GM12878 (cell line): ENCODE data around the gene EAF1.

Experiments
- EP300 ChIP-seq, 2 experiments: fragments of 150-350 bp in 1 of 2; IDR thresholded peaks; 2 replicates each; pipeline ENCODE4 v1.6.1; 2011 to 2012; ENCODE audit warnings: low read depth in 2 of 2, low read length in 2 of 2, borderline replicate concordance in 1 of 2, improper control_type of control experiment in 1 of 2, inconsistent platforms in 1 of 2; ENCODE audit not compliant: control insufficient read depth in 1 of 2
- HDAC2 ChIP-seq: fragments of 200-600 bp; sonication (generic); IDR thresholded peaks from 2 replicates; pipeline ENCODE4 v1.6.1; 2017
- JUND ChIP-seq: IDR thresholded peaks from 2 replicates; pipeline ENCODE4 v1.6.1; 2012; ENCODE audit warnings: low read depth, mild to moderate bottlenecking, low read length, improper control_type of control experiment, moderate library complexity
- RFX5 ChIP-seq: IDR thresholded peaks from 2 replicates; pipeline ENCODE4 v1.6.1; 2011; ENCODE audit warnings: low read depth, low read length, improper control_type of control experiment
- STAT1 ChIP-seq: fragments of 450-650 bp; conservative IDR thresholded peaks from 2 replicates; pipeline ENCODE4 v1.6.1; 2014; ENCODE audit warnings: antibody characterized with exemption, mild to moderate bottlenecking
- TF ChIP-seq, protein P1 (sequence below): fragments of 450-650 bp; IDR thresholded peaks from 2 replicates; pipeline ENCODE4 v1.6.1; 2014; ENCODE audit warnings: mild to moderate bottlenecking
- TF ChIP-seq, protein P2 (sequence below): fragments of 150-350 bp; IDR thresholded peaks from 2 replicates; pipeline ENCODE4 v1.6.1; 2016; ENCODE audit warnings: low read depth, low read length
- TF ChIP-seq, protein P3 (sequence below), 3 experiments: IDR thresholded peaks in 2 of 3; conservative IDR thresholded peaks in 1 of 3; 2 replicates each; pipeline ENCODE4 v1.5.1; 2011; ENCODE audit warnings: low read depth in 3 of 3, low read length in 3 of 3, mild to moderate bottlenecking in 3 of 3, control low read depth in 2 of 3, moderate library complexity in 2 of 3, inconsistent platforms in 1 of 3, mixed read lengths in 1 of 3; ENCODE audit not compliant: control insufficient read depth in 2 of 3, insufficient read depth in 1 of 3; ENCODE audit errors: extremely low read depth in 1 of 3
- TF ChIP-seq, protein P4 (sequence below): fragments of 450-650 bp; IDR thresholded peaks from 2 replicates; pipeline ENCODE4 v1.6.1; 2017; ENCODE audit warnings: antibody characterized with exemption, mild to moderate bottlenecking, moderate library complexity

DNA sequence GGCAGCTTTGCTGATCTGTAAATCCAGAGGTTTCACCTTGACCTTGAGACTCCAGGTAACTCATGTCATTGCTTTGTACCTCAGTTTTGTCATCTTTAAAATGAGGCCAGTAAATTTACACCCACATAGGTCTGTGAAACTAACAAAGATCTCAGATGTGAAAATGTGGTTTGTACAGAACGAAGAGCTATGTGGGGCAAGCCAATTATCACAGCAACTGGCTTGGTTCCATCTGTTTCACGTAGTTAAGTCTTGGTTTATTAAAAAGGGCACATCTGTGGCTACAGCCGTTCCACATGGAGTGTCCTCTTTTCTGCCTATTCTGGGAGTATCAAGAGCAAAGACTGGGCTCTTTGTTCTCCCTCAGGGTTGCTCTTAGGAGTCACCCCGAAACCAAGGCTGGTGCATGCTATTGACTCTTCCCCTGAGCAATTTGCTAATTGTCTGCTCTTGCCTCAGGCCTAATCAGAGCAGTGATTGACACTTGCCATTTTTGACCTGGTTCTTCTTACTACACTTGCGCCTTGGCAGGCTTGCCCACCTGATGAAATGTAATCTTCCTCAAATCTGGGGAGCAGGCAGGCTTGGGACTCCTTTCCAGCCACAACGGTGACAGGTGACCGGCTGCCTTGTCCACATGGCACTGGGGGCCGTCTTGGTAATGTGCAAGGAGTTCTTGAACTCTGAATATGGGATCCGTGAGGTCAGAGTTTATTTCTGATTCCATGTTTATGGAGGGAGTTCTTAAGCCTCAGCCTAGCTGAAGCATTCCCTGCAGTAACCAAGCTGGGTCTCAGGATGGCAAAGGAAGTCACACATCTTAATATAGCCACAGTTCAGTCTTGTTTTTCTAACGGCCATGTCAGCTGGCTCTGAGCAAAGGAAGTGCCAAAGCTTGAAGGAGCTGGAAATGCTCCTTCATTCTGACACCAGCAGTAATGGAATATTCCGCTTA lies 40.1 kb downstream of the EAF1 start:
- TF ChIP-seq JUND (no peak), STAT1 (no peak), EP300 (IDR thresholded peaks at IDR 0.05; ENCODE audit: borderline replicate concordance in 1 of 2, control insufficient read depth in 1 of 2, low read depth in 2 of 2, low read length in 2 of 2) (peak; percentile 66 to 78; a peak in 2 of 4 replicates), HDAC2 (no peak), RFX5 (no peak)
- TF ChIP-seq, protein P1, sequence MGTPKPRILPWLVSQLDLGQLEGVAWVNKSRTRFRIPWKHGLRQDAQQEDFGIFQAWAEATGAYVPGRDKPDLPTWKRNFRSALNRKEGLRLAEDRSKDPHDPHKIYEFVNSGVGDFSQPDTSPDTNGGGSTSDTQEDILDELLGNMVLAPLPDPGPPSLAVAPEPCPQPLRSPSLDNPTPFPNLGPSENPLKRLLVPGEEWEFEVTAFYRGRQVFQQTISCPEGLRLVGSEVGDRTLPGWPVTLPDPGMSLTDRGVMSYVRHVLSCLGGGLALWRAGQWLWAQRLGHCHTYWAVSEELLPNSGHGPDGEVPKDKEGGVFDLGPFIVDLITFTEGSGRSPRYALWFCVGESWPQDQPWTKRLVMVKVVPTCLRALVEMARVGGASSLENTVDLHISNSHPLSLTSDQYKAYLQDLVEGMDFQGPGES: no peak
- TF ChIP-seq, protein P2, sequence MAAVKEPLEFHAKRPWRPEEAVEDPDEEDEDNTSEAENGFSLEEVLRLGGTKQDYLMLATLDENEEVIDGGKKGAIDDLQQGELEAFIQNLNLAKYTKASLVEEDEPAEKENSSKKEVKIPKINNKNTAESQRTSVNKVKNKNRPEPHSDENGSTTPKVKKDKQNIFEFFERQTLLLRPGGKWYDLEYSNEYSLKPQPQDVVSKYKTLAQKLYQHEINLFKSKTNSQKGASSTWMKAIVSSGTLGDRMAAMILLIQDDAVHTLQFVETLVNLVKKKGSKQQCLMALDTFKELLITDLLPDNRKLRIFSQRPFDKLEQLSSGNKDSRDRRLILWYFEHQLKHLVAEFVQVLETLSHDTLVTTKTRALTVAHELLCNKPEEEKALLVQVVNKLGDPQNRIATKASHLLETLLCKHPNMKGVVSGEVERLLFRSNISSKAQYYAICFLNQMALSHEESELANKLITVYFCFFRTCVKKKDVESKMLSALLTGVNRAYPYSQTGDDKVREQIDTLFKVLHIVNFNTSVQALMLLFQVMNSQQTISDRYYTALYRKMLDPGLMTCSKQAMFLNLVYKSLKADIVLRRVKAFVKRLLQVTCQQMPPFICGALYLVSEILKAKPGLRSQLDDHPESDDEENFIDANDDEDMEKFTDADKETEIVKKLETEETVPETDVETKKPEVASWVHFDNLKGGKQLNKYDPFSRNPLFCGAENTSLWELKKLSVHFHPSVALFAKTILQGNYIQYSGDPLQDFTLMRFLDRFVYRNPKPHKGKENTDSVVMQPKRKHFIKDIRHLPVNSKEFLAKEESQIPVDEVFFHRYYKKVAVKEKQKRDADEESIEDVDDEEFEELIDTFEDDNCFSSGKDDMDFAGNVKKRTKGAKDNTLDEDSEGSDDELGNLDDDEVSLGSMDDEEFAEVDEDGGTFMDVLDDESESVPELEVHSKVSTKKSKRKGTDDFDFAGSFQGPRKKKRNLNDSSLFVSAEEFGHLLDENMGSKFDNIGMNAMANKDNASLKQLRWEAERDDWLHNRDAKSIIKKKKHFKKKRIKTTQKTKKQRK: no peak
- TF ChIP-seq, protein P3, sequence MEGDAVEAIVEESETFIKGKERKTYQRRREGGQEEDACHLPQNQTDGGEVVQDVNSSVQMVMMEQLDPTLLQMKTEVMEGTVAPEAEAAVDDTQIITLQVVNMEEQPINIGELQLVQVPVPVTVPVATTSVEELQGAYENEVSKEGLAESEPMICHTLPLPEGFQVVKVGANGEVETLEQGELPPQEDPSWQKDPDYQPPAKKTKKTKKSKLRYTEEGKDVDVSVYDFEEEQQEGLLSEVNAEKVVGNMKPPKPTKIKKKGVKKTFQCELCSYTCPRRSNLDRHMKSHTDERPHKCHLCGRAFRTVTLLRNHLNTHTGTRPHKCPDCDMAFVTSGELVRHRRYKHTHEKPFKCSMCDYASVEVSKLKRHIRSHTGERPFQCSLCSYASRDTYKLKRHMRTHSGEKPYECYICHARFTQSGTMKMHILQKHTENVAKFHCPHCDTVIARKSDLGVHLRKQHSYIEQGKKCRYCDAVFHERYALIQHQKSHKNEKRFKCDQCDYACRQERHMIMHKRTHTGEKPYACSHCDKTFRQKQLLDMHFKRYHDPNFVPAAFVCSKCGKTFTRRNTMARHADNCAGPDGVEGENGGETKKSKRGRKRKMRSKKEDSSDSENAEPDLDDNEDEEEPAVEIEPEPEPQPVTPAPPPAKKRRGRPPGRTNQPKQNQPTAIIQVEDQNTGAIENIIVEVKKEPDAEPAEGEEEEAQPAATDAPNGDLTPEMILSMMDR (IDR thresholded peaks at IDR 0.05 in 2 of 3, conservative IDR thresholded peaks at IDR 0.05 in 1 of 3; ENCODE audit: control insufficient read depth in 2 of 3, extremely low read depth in 1 of 3, insufficient read depth in 1 of 3, low read depth in 3 of 3, low read length in 3 of 3): no peak
- TF ChIP-seq, protein P4, sequence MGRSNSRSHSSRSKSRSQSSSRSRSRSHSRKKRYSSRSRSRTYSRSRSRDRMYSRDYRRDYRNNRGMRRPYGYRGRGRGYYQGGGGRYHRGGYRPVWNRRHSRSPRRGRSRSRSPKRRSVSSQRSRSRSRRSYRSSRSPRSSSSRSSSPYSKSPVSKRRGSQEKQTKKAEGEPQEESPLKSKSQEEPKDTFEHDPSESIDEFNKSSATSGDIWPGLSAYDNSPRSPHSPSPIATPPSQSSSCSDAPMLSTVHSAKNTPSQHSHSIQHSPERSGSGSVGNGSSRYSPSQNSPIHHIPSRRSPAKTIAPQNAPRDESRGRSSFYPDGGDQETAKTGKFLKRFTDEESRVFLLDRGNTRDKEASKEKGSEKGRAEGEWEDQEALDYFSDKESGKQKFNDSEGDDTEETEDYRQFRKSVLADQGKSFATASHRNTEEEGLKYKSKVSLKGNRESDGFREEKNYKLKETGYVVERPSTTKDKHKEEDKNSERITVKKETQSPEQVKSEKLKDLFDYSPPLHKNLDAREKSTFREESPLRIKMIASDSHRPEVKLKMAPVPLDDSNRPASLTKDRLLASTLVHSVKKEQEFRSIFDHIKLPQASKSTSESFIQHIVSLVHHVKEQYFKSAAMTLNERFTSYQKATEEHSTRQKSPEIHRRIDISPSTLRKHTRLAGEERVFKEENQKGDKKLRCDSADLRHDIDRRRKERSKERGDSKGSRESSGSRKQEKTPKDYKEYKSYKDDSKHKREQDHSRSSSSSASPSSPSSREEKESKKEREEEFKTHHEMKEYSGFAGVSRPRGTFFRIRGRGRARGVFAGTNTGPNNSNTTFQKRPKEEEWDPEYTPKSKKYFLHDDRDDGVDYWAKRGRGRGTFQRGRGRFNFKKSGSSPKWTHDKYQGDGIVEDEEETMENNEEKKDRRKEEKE: no peak
